Right atrium auricular region (tissue), 2 donors: ENCODE data around the gene PODNL1. TPM values are rescaled to one million over a fixed set of nuclear protein-coding genes. Genes with fewer than 3 reads are reported as not detected.

Experiments
- DNase-seq: peaks from one replicate; pipeline ENCODE4 v3.0.0-alpha.2; 2019; ENCODE audit warnings: low spot score
- H3K27ac ChIP-seq, 2 donors: fragments of 200-600 bp; sonication (generic); 1 replicate in 1 of 2; 2 replicates in 1 of 2; pipeline ENCODE4 v1.5.1; 2016 to 2019
- H3K27me3 ChIP-seq, 2 donors: fragments of 200-600 bp; sonication (generic); one replicate each; pipeline versions ENCODE4 v1.5.1 to v1.6.0; 2017 to 2019
- H3K36me3 ChIP-seq: fragments of 200-600 bp; sonication (generic); one replicate; pipeline ENCODE4 v1.5.1; 2016
- H3K4me1 ChIP-seq, 2 donors: fragments of 200-600 bp; sonication (generic); one replicate each; pipeline versions ENCODE4 v1.5.1 to v1.6.0; 2017 to 2019
- H3K4me3 ChIP-seq, 2 donors: fragments of 200-600 bp; sonication (generic); 1 replicate in 1 of 2; 2 replicates in 1 of 2; pipeline ENCODE4 v1.5.1; 2017 to 2019; ENCODE audit warnings: mild to moderate bottlenecking in 1 of 2, moderate library complexity in 1 of 2
- H3K9me3 ChIP-seq, 2 donors: fragments of 200-600 bp; sonication (generic); one replicate each; pipeline ENCODE4 v1.5.1; 2019
- total RNA-seq, 2 donors: library from RNA; depleted of rRNA; stranded (reverse); fragments of >200 nt; gene quantifications; one replicate each; pipeline ENCODE4 v1.1.0, GENCODE V29; 2016
- TF ChIP-seq, protein P1 (sequence below), 2 donors: fragments of 200-600 bp; sonication (generic); IDR thresholded peaks; one replicate each; pipeline ENCODE4 v1.5.1; 2019; ENCODE audit warnings: antibody characterized with exemption in 2 of 2

Gene PODNL1
- total RNA-seq, 2 donors from 2014 or later, result 0.47 to 1.1 TPM

DNA sequence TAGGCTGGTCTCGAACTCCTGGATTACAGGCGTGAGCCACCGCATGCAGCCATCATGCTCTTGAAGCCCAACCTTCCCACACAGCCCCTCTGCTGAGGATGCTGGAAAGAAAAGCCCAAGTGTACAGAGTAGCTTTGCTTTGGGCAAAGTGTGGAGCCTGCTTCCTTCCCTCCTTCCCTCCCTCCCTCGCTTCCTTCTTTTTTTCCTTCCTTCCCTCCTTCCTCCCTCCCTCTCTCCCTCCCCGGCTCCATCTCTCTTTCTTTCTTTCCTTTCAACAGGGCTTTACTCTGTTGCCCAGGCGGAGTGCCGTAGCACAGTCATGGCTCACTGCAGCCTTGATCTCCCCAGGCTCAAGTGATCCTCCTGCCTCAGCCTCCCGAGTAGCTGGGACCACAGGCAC, 29.5 kb downstream of the PODNL1 start:
- Histone ChIP-seq H3K36me3 (peaks cover 27% of the 10 kb centered on the region), H3K4me3 (no peak overlapping the region)
- no peak for DNase-seq

DNA sequence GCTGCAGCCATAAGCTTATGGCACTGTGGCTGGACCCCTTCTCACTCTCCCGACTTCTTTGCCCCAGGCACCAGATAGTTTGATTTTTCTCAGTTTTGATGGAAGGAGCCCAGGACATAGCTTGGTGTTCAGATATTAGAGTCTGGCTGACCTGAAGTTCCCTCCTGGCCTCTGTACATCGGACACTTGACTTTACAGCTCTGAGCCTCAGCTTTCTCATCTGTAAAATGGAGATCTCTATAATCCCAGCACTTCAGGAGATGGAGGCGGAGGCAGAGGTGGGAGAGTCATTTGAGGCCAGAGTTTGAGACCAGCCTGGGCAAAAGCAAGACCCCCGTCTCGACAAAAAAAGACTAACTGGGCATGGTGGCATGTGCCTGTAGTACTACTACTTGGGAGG, 31.3 kb downstream of the PODNL1 start:
- Histone ChIP-seq H3K9me3 (no peaks in the 10 kb centered on the region), H3K27ac (no peak overlapping the region), H3K36me3 (peaks cover 10% of the 10 kb centered on the region), H3K4me1 (peaks cover 0 to 18% of the 10 kb centered on the region in 2 donors), H3K4me3 (peak overlapping the region; percentile 78 to 79), H3K27me3 (no peaks in the 10 kb centered on the region)
- TF ChIP-seq, protein P1, sequence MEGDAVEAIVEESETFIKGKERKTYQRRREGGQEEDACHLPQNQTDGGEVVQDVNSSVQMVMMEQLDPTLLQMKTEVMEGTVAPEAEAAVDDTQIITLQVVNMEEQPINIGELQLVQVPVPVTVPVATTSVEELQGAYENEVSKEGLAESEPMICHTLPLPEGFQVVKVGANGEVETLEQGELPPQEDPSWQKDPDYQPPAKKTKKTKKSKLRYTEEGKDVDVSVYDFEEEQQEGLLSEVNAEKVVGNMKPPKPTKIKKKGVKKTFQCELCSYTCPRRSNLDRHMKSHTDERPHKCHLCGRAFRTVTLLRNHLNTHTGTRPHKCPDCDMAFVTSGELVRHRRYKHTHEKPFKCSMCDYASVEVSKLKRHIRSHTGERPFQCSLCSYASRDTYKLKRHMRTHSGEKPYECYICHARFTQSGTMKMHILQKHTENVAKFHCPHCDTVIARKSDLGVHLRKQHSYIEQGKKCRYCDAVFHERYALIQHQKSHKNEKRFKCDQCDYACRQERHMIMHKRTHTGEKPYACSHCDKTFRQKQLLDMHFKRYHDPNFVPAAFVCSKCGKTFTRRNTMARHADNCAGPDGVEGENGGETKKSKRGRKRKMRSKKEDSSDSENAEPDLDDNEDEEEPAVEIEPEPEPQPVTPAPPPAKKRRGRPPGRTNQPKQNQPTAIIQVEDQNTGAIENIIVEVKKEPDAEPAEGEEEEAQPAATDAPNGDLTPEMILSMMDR (IDR thresholded peaks at IDR 0.05), result no peak
- DNase-seq, result no peak

More for the DNA sequence above, 29.5 kb downstream of the PODNL1 start:
- Histone ChIP-seq H3K27me3 (no peaks in the 10 kb centered on the region), H3K27ac (no peak overlapping the region), H3K9me3 (no peaks in the 10 kb centered on the region), H3K4me1 (peaks cover 0 to 18% of the 10 kb centered on the region in 2 donors)
- TF ChIP-seq, protein P1 (IDR thresholded peaks at IDR 0.05), result no peak

DNA sequence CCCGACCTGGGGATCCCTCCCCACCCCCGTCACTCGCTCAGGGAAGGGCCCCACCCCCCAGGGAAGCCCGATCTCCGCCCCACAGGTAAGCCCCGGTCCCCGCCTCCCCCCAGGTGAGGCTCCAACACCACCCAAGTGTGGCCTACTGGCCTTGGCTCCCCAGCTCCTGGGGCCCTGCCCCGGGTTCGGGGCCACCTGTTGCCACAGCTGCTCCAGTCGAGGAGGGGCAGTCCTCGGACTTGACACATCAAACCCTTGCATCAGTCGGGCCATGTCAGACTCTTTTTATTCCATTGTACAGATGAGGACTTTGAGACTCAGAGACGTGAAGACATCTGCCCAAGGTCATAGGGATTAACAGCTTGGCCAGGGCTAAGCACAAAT, 31.7 kb downstream of the PODNL1 start:
- no peaks in the 10 kb centered on the region for H3K27me3 ChIP-seq
- H3K27ac ChIP-seq, result peak overlapping the region in 1 of 2 donors; percentile 66
- peaks cover 0 to 18% of the 10 kb centered on the region in 2 donors for H3K4me1 ChIP-seq
- TF ChIP-seq, protein P1 (IDR thresholded peaks at IDR 0.05), result no peak
- H3K36me3 ChIP-seq, result peaks cover 9% of the 10 kb centered on the region
- H3K9me3 ChIP-seq, result no peaks in the 10 kb centered on the region
- DNase-seq, result no peak
- H3K4me3 ChIP-seq, result peak overlapping the region; percentile 78 to 79

DNA sequence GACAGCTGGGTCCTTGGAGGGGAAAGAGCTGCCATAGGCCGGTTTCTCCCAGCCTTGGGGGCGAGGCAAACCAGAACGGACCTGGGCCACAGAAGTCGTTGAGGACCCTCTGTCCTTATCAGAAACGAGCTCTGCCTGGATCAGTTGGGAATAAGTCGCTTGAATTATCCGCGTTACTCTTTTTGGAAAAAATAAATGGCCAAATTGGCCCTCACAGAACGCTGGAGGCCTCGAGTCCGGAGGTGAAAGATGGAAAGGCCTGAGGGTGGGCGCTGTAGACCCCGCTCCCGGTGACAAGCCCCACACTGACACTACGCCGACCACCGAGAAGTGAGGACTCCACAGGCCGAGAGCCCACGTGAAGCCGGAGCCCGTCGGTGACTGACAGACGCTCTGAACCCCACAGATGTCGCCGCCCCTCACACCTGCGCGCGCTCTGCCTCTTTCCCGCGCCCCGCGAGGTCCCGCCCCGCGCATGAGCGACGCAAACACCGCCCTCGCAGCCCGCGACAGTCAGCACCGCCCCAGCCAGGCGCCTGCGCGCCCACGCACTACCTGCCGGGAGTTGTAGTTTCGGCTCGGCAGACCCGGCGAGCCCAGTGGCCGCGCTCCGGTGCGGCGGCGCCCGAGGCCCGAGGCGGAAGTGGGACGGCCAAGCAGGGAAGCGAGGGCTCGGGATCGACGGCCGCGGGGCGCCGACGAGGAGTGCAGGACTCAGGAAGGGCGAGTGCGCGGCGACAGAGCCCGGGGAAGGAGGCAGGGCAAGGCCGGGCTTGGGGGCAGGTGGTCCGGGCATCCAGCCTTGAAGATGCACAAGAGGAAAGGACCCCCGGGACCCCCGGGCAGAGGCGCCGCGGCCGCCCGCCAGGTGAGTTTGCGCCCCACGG, 32.3 kb downstream of the PODNL1 start, which contains the start of the genes BRME1 and CC2D1A:
Gene BRME1 (minus strand): TSS at position 484 of the 887 bp plus-strand sequence. CDS start 1,225 bp downstream, outside the sequence.
Gene CC2D1A (plus strand): TSS at position 568 of the 887 bp plus-strand sequence. CDS start 241 bp downstream, at position 809.
- DNase-seq, result peak; percentile 87
- no peaks in the 10 kb centered on the region for H3K27me3 ChIP-seq
- H3K27ac ChIP-seq, result peak within 1 kb of the TSS in 1 of 2 donors; percentile 66
- H3K9me3 ChIP-seq, result no peaks in the 10 kb centered on the region
- TF ChIP-seq, protein P1 (IDR thresholded peaks at IDR 0.05), result no peak
- H3K4me3 ChIP-seq, result peak within 1 kb of the TSS; percentile 78 to 79
- peaks cover 7% of the 10 kb centered on the region for H3K36me3 ChIP-seq
- H3K4me1 ChIP-seq, result peaks cover 0 to 18% of the 10 kb centered on the region in 2 donors

DNA sequence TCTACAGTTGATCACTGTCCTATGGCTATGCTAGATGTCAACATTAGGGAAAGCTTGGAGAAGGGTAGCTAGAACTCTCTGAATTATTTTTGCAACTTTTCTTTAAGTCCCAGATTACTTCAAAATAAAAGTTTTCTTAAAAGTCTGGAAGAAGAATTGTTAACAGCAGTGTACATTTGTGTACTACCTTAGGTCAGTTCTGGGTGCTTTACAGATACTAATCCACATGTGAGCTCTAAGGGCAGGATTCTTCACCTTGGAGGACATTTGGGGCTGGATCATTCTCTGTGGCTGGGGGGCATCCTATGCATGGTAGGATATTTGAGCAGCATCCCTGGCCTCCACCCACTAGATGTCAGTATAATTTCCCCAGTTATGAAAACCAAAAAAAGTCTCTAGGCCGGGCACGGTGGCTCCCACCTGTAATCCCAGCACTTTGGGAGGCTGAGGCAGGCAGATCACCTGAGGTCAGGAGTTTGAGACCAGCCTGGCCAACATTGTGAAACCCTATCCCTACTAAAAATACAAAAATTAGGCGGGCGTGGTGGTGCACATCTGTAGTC, 35.1 kb downstream of the PODNL1 start:
- no peaks in the 10 kb centered on the region for H3K36me3 ChIP-seq
- peaks cover 0 to 18% of the 10 kb centered on the region in 2 donors for H3K4me1 ChIP-seq
- H3K4me3 ChIP-seq, result no peak overlapping the region
- DNase-seq, result no peak
- TF ChIP-seq, protein P1 (IDR thresholded peaks at IDR 0.05), result peak in 1 of 2 donors; percentile 42
- no peaks in the 10 kb centered on the region for H3K27me3 ChIP-seq
- H3K9me3 ChIP-seq, result no peaks in the 10 kb centered on the region
- no peak overlapping the region for H3K27ac ChIP-seq
